ENCODE data around the gene IL10.

GRCh38 chr1:206793620-206794019 lies 21.3 kb upstream of the IL10 start:
- TF ChIP-seq CTCF (IDR thresholded peaks at IDR 0.05 in 4 of 5, conservative IDR thresholded peaks at IDR 0.05 in 1 of 5): no peak
- TF ChIP-seq POLR2A (IDR thresholded peaks at IDR 0.05): no peak
